Activated CD4-positive, alpha-beta T cell treated with anti-CD3 and anti-CD28 coated beads, Interleukin-2, amount 10 ng/mL, durations not matched to agents 7 days and 5 days (primary cell): Measurements from ENCODE around the gene FRS2. TPM values are rescaled to one million over a fixed set of nuclear protein-coding genes. Genes with fewer than 3 reads are reported as not detected.

ENCODE experiments used
- CTCF ChIA-PET: fragments of 350-600 bp; sonication (Branson Sonifier 250); formaldehyde crosslinking; loops from one replicate; lab custom pipeline; 2021; ENCODE audit warnings: antibody characterized with exemption; lab: Charles Lee
- POLR2A ChIA-PET: fragments of 350-600 bp; sonication (Branson Sonifier 250); formaldehyde crosslinking; loops from one replicate; lab custom pipeline; 2021; ENCODE audit warnings: antibody characterized with exemption; lab: Charles Lee
- DNase-seq: peaks from one replicate; pipeline ENCODE4 v3.0.0-alpha.2; 2020
- H3K27ac Mint-ChIP-seq: one replicate; pipeline ENCODE4 v1.8.0; 2021; ENCODE audit warnings: mild to moderate bottlenecking, moderate library complexity, mixed read lengths
- H3K27me3 Mint-ChIP-seq: one replicate; pipeline ENCODE4 v1.8.0; 2021; ENCODE audit warnings: mixed read lengths
- H3K36me3 Mint-ChIP-seq: one replicate; pipeline ENCODE4 v1.8.0; 2021; ENCODE audit warnings: low read depth, mixed read lengths
- H3K4me1 Mint-ChIP-seq: one replicate; pipeline ENCODE4 v1.8.0; 2021; ENCODE audit warnings: mixed read lengths
- H3K4me3 Mint-ChIP-seq: one replicate; pipeline ENCODE4 v1.8.0; 2021; ENCODE audit warnings: mild to moderate bottlenecking, moderate library complexity, mixed read lengths
- H3K9me3 Mint-ChIP-seq: one replicate; pipeline ENCODE4 v1.8.0; 2021; ENCODE audit warnings: mixed read lengths
- microRNA-seq: library from miRNA; unstranded; fragments of <30 nt; microRNA quantifications from one replicate; pipeline ENCODE4 v1.2.0, GENCODE V29; 2021; ENCODE audit warnings: borderline microRNAs expressed, borderline replicate concordance
- total RNA-seq, 2 experiments: library from RNA; stranded (reverse); gene quantifications; one replicate each; pipeline ENCODE4 v1.2.3, GENCODE V29; 2021

FRS2 gene
- total RNA-seq, 2 experiments from 2014 or later: 14.6 to 18.4 TPM

DNA sequence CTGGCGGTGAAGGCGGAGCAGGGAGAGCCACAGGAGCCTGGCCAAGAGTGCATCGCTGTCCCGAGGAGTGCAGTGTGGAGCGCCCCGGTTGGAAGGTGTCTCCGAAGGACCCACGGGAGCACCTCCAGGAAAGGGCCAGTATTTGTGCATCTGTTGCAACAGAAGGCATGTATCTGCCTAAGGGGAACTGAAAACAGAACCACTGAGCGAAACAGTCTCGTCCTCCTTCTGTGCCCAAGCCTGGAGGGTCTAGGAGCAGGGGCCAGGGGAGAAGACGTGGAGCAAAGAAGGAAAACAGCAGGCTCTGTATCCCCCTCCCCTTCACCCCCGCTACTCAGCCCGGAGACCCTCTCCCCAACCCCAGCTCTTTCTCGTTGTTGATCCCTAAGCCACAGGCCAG, 145.8 kb downstream of the FRS2 start:
- CTCF ChIA-PET: no interaction called here
- H3K36me3 Mint-ChIP-seq: no peaks in the 10 kb centered on the region

DNA sequence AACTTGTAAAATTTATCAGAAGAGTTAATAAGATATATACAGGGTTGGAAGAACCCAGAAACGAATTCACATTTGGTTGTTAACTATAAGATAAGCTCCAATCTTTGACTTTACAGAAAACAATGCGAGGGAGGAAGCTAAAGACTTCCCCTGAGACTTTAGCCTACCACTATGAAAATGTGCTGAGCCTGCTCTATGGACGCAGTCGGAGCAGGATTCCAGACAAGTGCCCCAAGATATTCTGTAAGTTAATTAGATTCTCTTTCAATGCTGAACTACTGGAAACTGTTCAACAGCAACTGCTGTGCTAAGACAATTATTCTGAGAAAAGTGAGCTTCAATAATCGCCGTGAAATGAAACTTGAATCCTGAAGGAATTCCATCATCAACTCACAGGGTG, 148.9 kb downstream of the FRS2 start:
- DNase-seq: no peak
- POLR2A ChIA-PET: no interaction called here
- Mint-ChIP-seq H3K4me3 (no peak overlapping the region), H3K36me3 (no peaks in the 10 kb centered on the region), H3K9me3 (peaks cover 3% of the 10 kb centered on the region), H3K27ac (no peak overlapping the region), H3K27me3 (peaks cover 11% of the 10 kb centered on the region), H3K4me1 (no peaks in the 10 kb centered on the region)
- CTCF ChIA-PET: no interaction called here

More for the DNA sequence above, 145.8 kb downstream of the FRS2 start:
- Mint-ChIP-seq H3K27ac (no peak overlapping the region), H3K9me3 (peaks cover 3% of the 10 kb centered on the region), H3K27me3 (peaks cover 9% of the 10 kb centered on the region), H3K4me3 (no peak overlapping the region), H3K4me1 (no peaks in the 10 kb centered on the region)
- DNase-seq: no peak
- POLR2A ChIA-PET: no interaction called here

DNA sequence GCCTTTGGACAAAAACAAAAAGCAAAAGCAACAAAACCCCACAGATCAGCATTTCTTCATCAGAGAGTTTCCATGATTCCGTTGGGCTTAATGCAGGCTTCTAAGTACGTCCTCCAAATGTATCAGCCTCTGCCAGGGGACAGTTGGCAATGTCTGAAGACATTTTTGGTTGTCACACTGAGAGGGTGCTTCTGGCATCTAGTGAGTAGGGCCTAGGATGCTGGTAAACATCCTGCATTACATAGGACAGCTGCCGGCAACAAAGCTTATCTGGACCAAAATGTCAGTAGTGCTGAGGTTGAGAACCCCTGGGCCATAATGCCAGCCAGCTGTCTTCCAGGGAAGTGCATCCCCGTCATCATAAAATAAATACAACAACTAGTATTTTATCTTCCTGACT, 149.9 kb downstream of the FRS2 start:
- POLR2A ChIA-PET: no interaction called here
- H3K36me3 Mint-ChIP-seq: no peaks in the 10 kb centered on the region
- no peak for DNase-seq
- peaks cover 3% of the 10 kb centered on the region for H3K9me3 Mint-ChIP-seq
- no peak overlapping the region for H3K27ac Mint-ChIP-seq
- no peaks in the 10 kb centered on the region for H3K4me1 Mint-ChIP-seq
- CTCF ChIA-PET: no interaction called here
- no peak overlapping the region for H3K4me3 Mint-ChIP-seq
- peaks cover 11% of the 10 kb centered on the region for H3K27me3 Mint-ChIP-seq

DNA sequence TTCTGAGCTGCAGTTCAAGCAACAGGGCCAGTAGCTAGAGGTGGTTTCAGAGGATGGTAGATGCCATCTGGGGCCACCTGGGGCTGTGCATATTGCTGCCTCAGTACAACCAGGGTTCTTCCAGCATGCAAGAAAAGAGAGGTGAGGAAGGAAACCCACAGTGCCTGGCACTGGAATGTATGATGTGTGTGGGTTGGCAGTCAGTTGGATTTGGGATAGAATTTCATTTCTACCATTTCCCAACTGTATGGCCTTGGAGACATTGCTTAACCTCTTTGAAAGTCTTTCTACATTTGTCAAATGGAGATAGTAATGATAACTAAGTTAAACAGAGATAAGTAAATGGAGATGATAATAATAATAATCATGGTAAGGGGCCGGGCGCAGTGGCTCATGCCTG, 150.7 kb downstream of the FRS2 start:
- Mint-ChIP-seq H3K36me3 (no peaks in the 10 kb centered on the region), H3K27me3 (peaks cover 8% of the 10 kb centered on the region)

DNA sequence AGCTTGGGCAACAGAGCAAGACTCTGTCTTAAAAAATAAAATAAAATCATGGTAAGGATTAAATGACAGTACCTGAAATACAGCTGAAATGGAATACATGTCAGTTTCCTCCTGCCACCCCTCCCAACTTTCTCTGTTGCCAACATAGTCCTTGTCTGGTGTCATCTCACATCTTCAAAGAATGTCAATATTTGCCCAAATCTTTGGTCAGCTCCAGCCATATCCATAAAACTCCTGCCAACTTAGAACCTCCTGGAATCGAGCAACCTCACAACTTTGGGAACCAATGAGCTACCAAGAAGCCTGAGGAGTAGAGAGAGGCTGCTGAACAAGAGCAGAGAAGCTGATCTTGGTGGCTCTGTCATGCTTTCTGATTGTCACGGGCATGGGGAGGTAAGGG, 151.4 kb downstream of the FRS2 start:
- Mint-ChIP-seq H3K27ac (no peak overlapping the region), H3K4me3 (no peak overlapping the region), H3K4me1 (no peaks in the 10 kb centered on the region), H3K9me3 (no peaks in the 10 kb centered on the region), H3K36me3 (no peaks in the 10 kb centered on the region), H3K27me3 (peaks cover 8% of the 10 kb centered on the region)
- ChIA-PET CTCF (no interaction called here), POLR2A (no interaction called here)
- no peak for DNase-seq

More for the DNA sequence above, 150.7 kb downstream of the FRS2 start:
- CTCF ChIA-PET: no interaction called here
- POLR2A ChIA-PET: no interaction called here
- DNase-seq: no peak
- Mint-ChIP-seq H3K9me3 (no peaks in the 10 kb centered on the region), H3K27ac (no peak overlapping the region), H3K4me3 (no peak overlapping the region), H3K4me1 (no peaks in the 10 kb centered on the region)

DNA sequence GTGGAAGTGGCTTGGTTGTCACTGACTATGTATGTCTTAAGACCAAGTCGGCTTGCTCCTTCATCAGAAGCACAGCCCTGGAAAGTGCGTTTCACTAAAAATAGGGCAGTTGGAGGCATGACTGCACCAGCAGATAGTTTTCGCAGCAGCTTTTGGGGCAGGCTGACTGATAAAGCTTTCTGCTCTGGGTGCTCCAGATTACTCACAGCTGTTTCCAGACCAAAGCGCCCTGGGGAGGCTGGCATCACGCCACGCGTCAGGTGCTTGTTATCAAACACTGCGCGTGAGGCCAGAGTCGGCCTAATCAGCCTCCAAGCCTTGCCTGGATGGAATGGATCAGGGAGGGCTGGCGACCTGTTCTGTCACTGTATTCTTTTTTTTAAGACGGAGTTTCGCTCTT, 153.8 kb downstream of the FRS2 start:
- peaks cover 8% of the 10 kb centered on the region for H3K27me3 Mint-ChIP-seq
- ChIA-PET CTCF (no interaction called here), POLR2A (no interaction called here)
- no peaks in the 10 kb centered on the region for H3K9me3 Mint-ChIP-seq
- H3K4me1 Mint-ChIP-seq: no peaks in the 10 kb centered on the region
- H3K36me3 Mint-ChIP-seq: no peaks in the 10 kb centered on the region
- H3K4me3 Mint-ChIP-seq: no peak overlapping the region
- H3K27ac Mint-ChIP-seq: no peak overlapping the region
- no peak for DNase-seq

DNA sequence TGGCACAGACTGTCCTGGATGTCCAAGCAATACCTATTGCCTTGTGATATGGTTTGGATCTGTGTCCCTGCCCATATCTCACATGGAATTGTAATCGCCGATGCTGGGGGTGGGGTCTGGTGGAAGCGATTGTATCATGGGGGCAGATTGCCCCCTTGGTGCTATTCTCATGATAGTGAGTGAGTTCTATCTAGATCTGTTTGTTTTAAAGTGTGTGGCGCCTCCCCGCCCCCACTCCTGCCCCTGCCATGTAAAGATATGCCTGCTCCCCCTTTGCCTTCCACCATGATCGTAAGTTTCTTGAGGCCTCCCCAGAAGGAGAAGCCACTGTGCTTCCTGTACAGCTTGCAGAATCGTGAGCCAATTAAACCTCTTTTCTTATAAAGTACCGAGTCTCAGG, 157.3 kb downstream of the FRS2 start:
- ChIA-PET POLR2A (no interaction called here), CTCF (no interaction called here)
- Mint-ChIP-seq H3K9me3 (no peaks in the 10 kb centered on the region), H3K4me1 (no peaks in the 10 kb centered on the region), H3K4me3 (no peak overlapping the region), H3K27me3 (no peaks in the 10 kb centered on the region), H3K36me3 (no peaks in the 10 kb centered on the region), H3K27ac (no peak overlapping the region)
- no peak for DNase-seq

Small RNA genes within 50 kb of the gene (microRNA-seq; reads per million reads assigned to microRNA genes)
- not detected for gene MIR3913-1
- gene MIR3913-2: not detected

Other genes with a start within 250 kb of the FRS2 start
- 10 to 100 TPM; 94.4 to 97.4 TPM for gene CPSF6, start 230.8 kb upstream of the FRS2 start, total RNA-seq
- gene LYZ, start 122.0 kb upstream of the FRS2 start, total RNA-seq: not detected
- gene YEATS4, start 110.6 kb upstream of the FRS2 start, total RNA-seq: 10 to 100 TPM; 45.3 to 48.1 TPM
- 100 to 1,000 TPM; 152 to 158 TPM for gene CCT2, start 115.1 kb downstream of the FRS2 start, total RNA-seq
- not detected for gene LRRC10, start 140.5 kb downstream of the FRS2 start, total RNA-seq
- not detected for gene BEST3, start 228.9 kb downstream of the FRS2 start, total RNA-seq